Keratinocyte (primary cell): ENCODE data around the gene MAP3K4.

Source experiments
- CTCF ChIP-seq, 3 experiments: IDR thresholded peaks in 1 of 3; conservative IDR thresholded peaks in 1 of 3; optimal IDR thresholded peaks in 1 of 3; 2 replicates in 2 of 3; 3 replicates in 1 of 3; pipeline versions ENCODE3 to v1.5.1; 2011; ENCODE audit warnings: low read length in 3 of 3, mild to moderate bottlenecking in 3 of 3, moderate library complexity in 2 of 3, control low read depth in 1 of 3, inconsistent platforms in 1 of 3; ENCODE audit not compliant: insufficient read depth in 2 of 3; ENCODE audit errors: extremely low read depth in 1 of 3
- EZH2 ChIP-seq: IDR thresholded peaks from one replicate; pipeline ENCODE4 v1.6.1; 2012; ENCODE audit warnings: inconsistent platforms, mild to moderate bottlenecking, low read length, moderate library complexity

GRCh38 chr6:160950507-160950906 is 41.1 kb upstream of the MAP3K4 start:
- TF ChIP-seq CTCF (optimal IDR thresholded peaks at IDR 0.05 in 1 of 3, IDR thresholded peaks at IDR 0.05 in 1 of 3, conservative IDR thresholded peaks at IDR 0.05 in 1 of 3; ENCODE audit: extremely low read depth in 1 of 3, insufficient read depth in 2 of 3, low read length in 3 of 3) (no peak), EZH2 (no peak)
